ENCODE measurements around the gene BRSK2. TPM values are rescaled to one million over a fixed set of nuclear protein-coding genes. Genes with fewer than 3 reads are reported as not detected.
"Not testable (repeated sequence)": the region's sequence is repeated elsewhere in the genome, so short reads cannot be mapped to it uniquely, and the experiment has no call there.

The BRSK2 gene
- total RNA-seq, 1 donor from 2014 or later: 1.7 TPM

- Mint-ChIP-seq H3K4me1 (ENCODE audit: unreplicated experiment) (no peaks in the 10 kb centered on the region), H3K9me3 (ENCODE audit: unreplicated experiment) (no peaks in the 10 kb centered on the region), H3K4me3 (ENCODE audit: unreplicated experiment) (no peak overlapping the region), H3K36me3 (ENCODE audit: unreplicated experiment) (no peaks in the 10 kb centered on the region), H3K27me3 (ENCODE audit: unreplicated experiment) (peaks cover 22% of the 10 kb centered on the region), H3K27ac (ENCODE audit: unreplicated experiment) (no peak overlapping the region)
- no peak for DNase-seq (ENCODE audit: extremely low spot score, unreplicated experiment)
- no peak for TF ChIP-seq CTCF (IDR thresholded peaks at IDR 0.05)
Observed at GRCh38 chr11:1356007-1356435, 33.7 kb upstream of the BRSK2 start.

GRCh38 chr11:1356478-1356960 lies 33.2 kb upstream of the BRSK2 start:
- Mint-ChIP-seq H3K27ac (ENCODE audit: unreplicated experiment) (no peak overlapping the region), H3K4me1 (ENCODE audit: unreplicated experiment) (no peaks in the 10 kb centered on the region), H3K4me3 (ENCODE audit: unreplicated experiment) (no peak overlapping the region), H3K9me3 (ENCODE audit: unreplicated experiment) (no peaks in the 10 kb centered on the region), H3K36me3 (ENCODE audit: unreplicated experiment) (no peaks in the 10 kb centered on the region), H3K27me3 (ENCODE audit: unreplicated experiment) (peaks cover 22% of the 10 kb centered on the region)
- no peak for DNase-seq (ENCODE audit: extremely low spot score, unreplicated experiment)
- TF ChIP-seq CTCF (IDR thresholded peaks at IDR 0.05): no peak

GRCh38 chr11:1358286-1358685 lies 31.4 kb upstream of the BRSK2 start:
- DNase-seq (ENCODE audit: extremely low spot score, unreplicated experiment): no peak
- H3K4me1 Mint-ChIP-seq (ENCODE audit: unreplicated experiment): no peaks in the 10 kb centered on the region

GRCh38 chr11:1358931-1359330 lies 30.8 kb upstream of the BRSK2 start:
- H3K27me3 Mint-ChIP-seq (ENCODE audit: unreplicated experiment): peaks cover 29% of the 10 kb centered on the region
- H3K4me1 Mint-ChIP-seq (ENCODE audit: unreplicated experiment); H3K36me3 Mint-ChIP-seq (ENCODE audit: unreplicated experiment); DNase-seq (ENCODE audit: extremely low spot score, unreplicated experiment); H3K4me3 Mint-ChIP-seq (ENCODE audit: unreplicated experiment); H3K27ac Mint-ChIP-seq (ENCODE audit: unreplicated experiment); H3K9me3 Mint-ChIP-seq (ENCODE audit: unreplicated experiment): not testable (repeated sequence)

More at GRCh38 chr11:1358286-1358685, 31.4 kb upstream of the BRSK2 start:
- no peak overlapping the region for H3K27ac Mint-ChIP-seq (ENCODE audit: unreplicated experiment)
- TF ChIP-seq CTCF (IDR thresholded peaks at IDR 0.05): no peak
- no peaks in the 10 kb centered on the region for H3K36me3 Mint-ChIP-seq (ENCODE audit: unreplicated experiment)
- peaks cover 25% of the 10 kb centered on the region for H3K27me3 Mint-ChIP-seq (ENCODE audit: unreplicated experiment)
- H3K9me3 Mint-ChIP-seq (ENCODE audit: unreplicated experiment): no peaks in the 10 kb centered on the region
- H3K4me3 Mint-ChIP-seq (ENCODE audit: unreplicated experiment): no peak overlapping the region

GRCh38 chr11:1359556-1359955 lies 30.2 kb upstream of the BRSK2 start:
- Mint-ChIP-seq H3K9me3 (ENCODE audit: unreplicated experiment) (no peaks in the 10 kb centered on the region), H3K36me3 (ENCODE audit: unreplicated experiment) (no peaks in the 10 kb centered on the region), H3K27ac (ENCODE audit: unreplicated experiment) (no peak overlapping the region), H3K27me3 (ENCODE audit: unreplicated experiment) (peaks cover 28% of the 10 kb centered on the region), H3K4me3 (ENCODE audit: unreplicated experiment) (no peak overlapping the region), H3K4me1 (ENCODE audit: unreplicated experiment) (no peaks in the 10 kb centered on the region)
- TF ChIP-seq CTCF (IDR thresholded peaks at IDR 0.05): no peak
- DNase-seq (ENCODE audit: extremely low spot score, unreplicated experiment): no peak

Data from osteocyte (in vitro differentiated cells).